Astrocyte of the spinal cord (primary cell): ENCODE data around the gene LZTFL1.
A peak's percentile ranks its signal among the peaks of the same experiment; 100 is the strongest.

Experiments
- DNase-seq: peaks from one replicate; pipeline ENCODE4 v3.0.0; 2011; ENCODE audit warnings: low read depth, low spot score
- H3K4me3 ChIP-seq: 2 replicates; pipeline ENCODE4 v1.5.1; 2011; ENCODE audit warnings: low read depth, mild to moderate bottlenecking, low read length, moderate library complexity
- in situ Hi-C: cut with HindIII; loops from 2 replicates; pipeline ENCODE4 v1.10.0; 2017; ENCODE audit warnings: low sequenced_read_pairs
- TF ChIP-seq, protein P1 (sequence below): IDR thresholded peaks from 2 replicates; pipeline ENCODE4 v1.5.1; 2012; ENCODE audit warnings: low read depth, mild to moderate bottlenecking, low read length, inconsistent platforms

LZTFL1 gene

GRCh38 chr3:45830121-45830520, 11.8 kb downstream of the LZTFL1 start:
- no peak overlapping the region for H3K4me3 ChIP-seq
- TF ChIP-seq, protein P1, sequence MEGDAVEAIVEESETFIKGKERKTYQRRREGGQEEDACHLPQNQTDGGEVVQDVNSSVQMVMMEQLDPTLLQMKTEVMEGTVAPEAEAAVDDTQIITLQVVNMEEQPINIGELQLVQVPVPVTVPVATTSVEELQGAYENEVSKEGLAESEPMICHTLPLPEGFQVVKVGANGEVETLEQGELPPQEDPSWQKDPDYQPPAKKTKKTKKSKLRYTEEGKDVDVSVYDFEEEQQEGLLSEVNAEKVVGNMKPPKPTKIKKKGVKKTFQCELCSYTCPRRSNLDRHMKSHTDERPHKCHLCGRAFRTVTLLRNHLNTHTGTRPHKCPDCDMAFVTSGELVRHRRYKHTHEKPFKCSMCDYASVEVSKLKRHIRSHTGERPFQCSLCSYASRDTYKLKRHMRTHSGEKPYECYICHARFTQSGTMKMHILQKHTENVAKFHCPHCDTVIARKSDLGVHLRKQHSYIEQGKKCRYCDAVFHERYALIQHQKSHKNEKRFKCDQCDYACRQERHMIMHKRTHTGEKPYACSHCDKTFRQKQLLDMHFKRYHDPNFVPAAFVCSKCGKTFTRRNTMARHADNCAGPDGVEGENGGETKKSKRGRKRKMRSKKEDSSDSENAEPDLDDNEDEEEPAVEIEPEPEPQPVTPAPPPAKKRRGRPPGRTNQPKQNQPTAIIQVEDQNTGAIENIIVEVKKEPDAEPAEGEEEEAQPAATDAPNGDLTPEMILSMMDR = no peak
- in situ Hi-C loops = no loop called here
- DNase-seq = no peak

DNA sequence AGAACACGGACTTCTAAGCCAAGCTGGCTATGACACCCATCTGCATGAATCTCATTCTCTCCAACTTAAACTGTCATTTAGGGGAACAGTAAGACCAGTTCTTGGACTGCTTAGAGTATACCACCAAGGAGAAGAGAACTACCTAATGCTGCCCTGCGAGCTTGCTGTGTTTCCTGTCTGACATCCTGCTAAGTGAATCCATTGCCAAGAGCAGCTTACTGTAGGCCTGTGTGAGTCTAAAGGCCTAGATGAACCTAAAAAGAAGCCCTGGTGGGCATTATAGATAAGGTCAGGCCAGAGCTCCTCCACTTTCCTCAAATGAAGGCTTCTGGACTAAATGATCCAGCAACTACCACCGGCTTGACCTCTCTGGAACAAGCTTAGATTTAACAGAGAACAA, 15.0 kb downstream of the LZTFL1 start:
- TF ChIP-seq, protein P1 = no peak
- in situ Hi-C loops = no loop called here
- no peak overlapping the region for H3K4me3 ChIP-seq
- no peak for DNase-seq

GRCh38 chr3:45826321-45826720, 15.6 kb downstream of the LZTFL1 start:
- in situ Hi-C loops = no loop called here
- no peak overlapping the region for H3K4me3 ChIP-seq
- TF ChIP-seq, protein P1 = no peak
- DNase-seq = no peak

DNA sequence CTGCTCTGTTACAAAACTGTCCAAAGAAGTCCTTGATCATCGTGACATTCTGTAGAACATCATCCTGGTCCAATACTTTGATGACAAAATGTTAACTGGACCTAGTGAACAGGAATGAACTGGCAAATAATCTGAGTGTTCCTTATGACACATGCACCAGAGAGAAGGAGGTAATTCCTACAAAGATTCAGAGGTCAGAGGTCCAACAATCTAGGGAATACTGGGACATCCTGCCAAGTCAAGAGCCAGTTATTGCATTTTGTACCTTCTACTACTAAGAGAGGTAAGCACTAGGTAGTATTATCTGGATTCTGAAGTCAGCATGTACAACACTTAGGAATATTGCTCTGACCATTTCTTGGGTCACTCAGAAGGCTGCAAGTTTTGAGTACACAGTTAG, 20.8 kb downstream of the LZTFL1 start:
- DNase-seq = no peak
- no peak overlapping the region for H3K4me3 ChIP-seq
- TF ChIP-seq, protein P1 = no peak
- in situ Hi-C loops = no loop called here

DNA sequence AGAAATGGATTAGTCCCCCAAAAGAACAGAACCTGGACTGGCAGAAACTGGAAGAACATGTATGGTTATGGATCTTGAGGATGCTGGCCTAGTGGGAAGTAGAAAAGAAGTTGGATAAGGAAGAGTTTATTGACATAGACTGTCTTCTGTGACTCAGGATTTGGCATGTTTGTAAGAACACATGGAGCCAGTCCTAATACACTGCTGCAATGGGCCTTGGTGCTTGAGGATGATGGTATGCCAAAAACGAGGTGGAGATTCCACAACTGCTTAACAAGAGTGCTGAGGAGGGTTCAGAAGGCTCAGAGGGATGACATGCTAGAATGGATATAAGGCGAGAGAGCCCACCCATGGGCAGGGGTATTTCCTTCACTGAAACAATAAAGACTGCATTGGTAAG, 22.4 kb downstream of the LZTFL1 start:
- TF ChIP-seq, protein P1 = no peak

GRCh38 chr3:45817831-45818522, 23.9 kb downstream of the LZTFL1 start:
- in situ Hi-C loops = no loop called here
- no peak overlapping the region for H3K4me3 ChIP-seq
- TF ChIP-seq, protein P1 = no peak
- peak; percentile 96 for DNase-seq

More for the DNA sequence above, 22.4 kb downstream of the LZTFL1 start:
- in situ Hi-C loops = no loop called here
- no peak for DNase-seq
- no peak overlapping the region for H3K4me3 ChIP-seq
